Sigmoid colon (tissue), 7 donors: ENCODE data around the gene CLEC7A. TPM values are rescaled to one million over a fixed set of nuclear protein-coding genes. Genes with fewer than 3 reads are reported as not detected.

Experiments
- DNase-seq: peaks from one replicate; pipeline ENCODE4 v3.0.0-alpha.2; 2019
- H3K27ac ChIP-seq, 4 donors: fragments of 200-600 bp; sonication (generic); one replicate each; pipeline ENCODE4 v1.5.1; 2016 to 2019; ENCODE audit warnings: mild to moderate bottlenecking in 1 of 4
- H3K27me3 ChIP-seq, 3 donors: fragments of 200-600 bp; sonication (generic); one replicate each; pipeline ENCODE4 v1.5.1; 2019; ENCODE audit warnings: mild to moderate bottlenecking in 1 of 3
- H3K36me3 ChIP-seq, 4 donors: fragments of 200-600 bp; sonication (generic); one replicate each; pipeline ENCODE4 v1.5.1; 2016 to 2019
- H3K4me1 ChIP-seq, 4 donors: fragments of 200-600 bp; sonication (generic); one replicate each; pipeline ENCODE4 v1.5.1; 2017 to 2019
- H3K4me3 ChIP-seq, 4 donors: fragments of 200-600 bp; sonication (generic); one replicate each; pipeline ENCODE4 v1.5.1; 2017 to 2019; ENCODE audit warnings: mild to moderate bottlenecking in 2 of 4, moderate library complexity in 1 of 4
- H3K9me3 ChIP-seq, 4 donors: fragments of 200-600 bp in 3 of 4; sonication (generic) in 3 of 4; one replicate each; pipeline versions ENCODE4 v1.5.1 to v1.6.1; 2013 to 2019
- EP300 ChIP-seq, 4 donors: sonication (generic); formaldehyde crosslinking; IDR thresholded peaks; one replicate each; pipeline ENCODE4 v1.6.1; 2017; ENCODE audit warnings: antibody characterized with exemption in 4 of 4
- POLR2A ChIP-seq, 2 donors: fragments of 450-650 bp; IDR thresholded peaks; one replicate each; pipeline ENCODE4 v1.6.1; 2016; ENCODE audit warnings: antibody characterized with exemption in 2 of 2, mild to moderate bottlenecking in 2 of 2, moderate library complexity in 2 of 2
- POLR2AphosphoS5 ChIP-seq, 4 donors: sonication (generic); formaldehyde crosslinking; IDR thresholded peaks; one replicate each; pipeline ENCODE4 v1.6.1; 2017; ENCODE audit warnings: antibody characterized with exemption in 4 of 4
- WGBS, 2 donors: extraction: QIAGEN DNeasy Blood & Tissue Kit; methylation state at CpG; one replicate each; pipeline ENCODE4 v1.1.7; 2013; 5-methylcytosine and 5-hydroxymethylcytosine counted together
- intact Hi-C: fragments of 100-400 bp; cut with DNase I; formaldehyde crosslinking; loops from one replicate; pipeline ENCODE4 v1.15.1; 2023
- polyA plus RNA-seq, 3 donors: library from polyadenylated mRNA; stranded (reverse); fragments of 200-250 nt; gene quantifications; one replicate each; pipeline ENCODE4 v1.2.3, GENCODE V29; 2013
- total RNA-seq, 4 donors: library from RNA; depleted of rRNA; stranded (reverse); fragments of >200 nt; gene quantifications; one replicate each; pipeline ENCODE4 v1.1.0, GENCODE V29; 2016
- TF ChIP-seq, protein P1 (sequence below), 4 experiments: fragments of 450-650 bp in 3 of 4; fragments of 200-600 bp in 1 of 4; IDR thresholded peaks; one replicate each; pipeline ENCODE4 v1.5.1; 2016 to 2019; ENCODE audit warnings: antibody characterized with exemption in 4 of 4, mild to moderate bottlenecking in 3 of 4, moderate library complexity in 2 of 4
- donor health status: healthy with polysubstance abuse.
- donor health status: Bipolar disorder and iron deficiency.
- donor health status: healthy.

Gene CLEC7A
- total and polyA plus RNA-seq, 7 donors, result 1.8 to 11.1 (median 8.9) TPM

DNA sequence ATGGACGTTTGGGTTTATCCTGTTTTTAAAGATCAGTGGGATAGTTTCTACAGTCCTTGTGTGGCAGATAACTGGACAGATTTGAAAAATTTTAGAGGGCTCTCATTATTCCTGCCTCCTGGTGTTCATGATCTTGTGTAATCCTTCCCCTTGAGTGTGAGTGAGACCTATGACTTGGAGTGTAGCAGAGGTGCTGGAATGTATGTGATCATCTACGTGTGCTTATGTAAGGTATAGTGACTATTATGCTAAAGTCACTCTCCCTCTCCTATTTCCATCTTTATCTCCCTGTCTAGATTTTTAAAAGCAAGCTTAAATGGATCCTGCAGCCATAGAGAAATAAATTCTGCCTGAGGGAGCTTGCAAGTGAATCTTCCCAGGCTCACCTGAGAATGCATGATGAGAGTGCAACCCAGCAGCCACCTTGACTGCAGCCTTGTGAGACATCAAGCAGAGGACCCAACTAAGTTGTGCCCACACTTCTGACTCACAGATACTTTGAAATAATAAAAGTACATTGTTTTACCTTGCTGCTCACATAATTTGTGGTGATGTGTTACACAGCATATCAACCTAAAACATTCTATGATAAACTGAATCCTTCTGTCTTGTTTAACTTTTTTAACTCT lies 45.1 kb upstream of the CLEC7A start:
- 79 to 89% methylated on average over 2 of the region's 2 CpGs for WGBS, 2 donors
- H3K36me3 ChIP-seq, result no peaks in the 10 kb centered on the region
- no peak overlapping the region for H3K27ac ChIP-seq
- no peaks in the 10 kb centered on the region for H3K27me3 ChIP-seq
- H3K4me1 ChIP-seq, result no peaks in the 10 kb centered on the region
- intact Hi-C loops, result no loop called here
- H3K9me3 ChIP-seq, result no peaks in the 10 kb centered on the region
- H3K4me3 ChIP-seq, result no peak overlapping the region
- TF ChIP-seq POLR2AphosphoS5 (IDR thresholded peaks at IDR 0.05), result no peak
- TF ChIP-seq, protein P1, sequence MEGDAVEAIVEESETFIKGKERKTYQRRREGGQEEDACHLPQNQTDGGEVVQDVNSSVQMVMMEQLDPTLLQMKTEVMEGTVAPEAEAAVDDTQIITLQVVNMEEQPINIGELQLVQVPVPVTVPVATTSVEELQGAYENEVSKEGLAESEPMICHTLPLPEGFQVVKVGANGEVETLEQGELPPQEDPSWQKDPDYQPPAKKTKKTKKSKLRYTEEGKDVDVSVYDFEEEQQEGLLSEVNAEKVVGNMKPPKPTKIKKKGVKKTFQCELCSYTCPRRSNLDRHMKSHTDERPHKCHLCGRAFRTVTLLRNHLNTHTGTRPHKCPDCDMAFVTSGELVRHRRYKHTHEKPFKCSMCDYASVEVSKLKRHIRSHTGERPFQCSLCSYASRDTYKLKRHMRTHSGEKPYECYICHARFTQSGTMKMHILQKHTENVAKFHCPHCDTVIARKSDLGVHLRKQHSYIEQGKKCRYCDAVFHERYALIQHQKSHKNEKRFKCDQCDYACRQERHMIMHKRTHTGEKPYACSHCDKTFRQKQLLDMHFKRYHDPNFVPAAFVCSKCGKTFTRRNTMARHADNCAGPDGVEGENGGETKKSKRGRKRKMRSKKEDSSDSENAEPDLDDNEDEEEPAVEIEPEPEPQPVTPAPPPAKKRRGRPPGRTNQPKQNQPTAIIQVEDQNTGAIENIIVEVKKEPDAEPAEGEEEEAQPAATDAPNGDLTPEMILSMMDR (IDR thresholded peaks at IDR 0.05), result no peak
- DNase-seq, result no peak

DNA sequence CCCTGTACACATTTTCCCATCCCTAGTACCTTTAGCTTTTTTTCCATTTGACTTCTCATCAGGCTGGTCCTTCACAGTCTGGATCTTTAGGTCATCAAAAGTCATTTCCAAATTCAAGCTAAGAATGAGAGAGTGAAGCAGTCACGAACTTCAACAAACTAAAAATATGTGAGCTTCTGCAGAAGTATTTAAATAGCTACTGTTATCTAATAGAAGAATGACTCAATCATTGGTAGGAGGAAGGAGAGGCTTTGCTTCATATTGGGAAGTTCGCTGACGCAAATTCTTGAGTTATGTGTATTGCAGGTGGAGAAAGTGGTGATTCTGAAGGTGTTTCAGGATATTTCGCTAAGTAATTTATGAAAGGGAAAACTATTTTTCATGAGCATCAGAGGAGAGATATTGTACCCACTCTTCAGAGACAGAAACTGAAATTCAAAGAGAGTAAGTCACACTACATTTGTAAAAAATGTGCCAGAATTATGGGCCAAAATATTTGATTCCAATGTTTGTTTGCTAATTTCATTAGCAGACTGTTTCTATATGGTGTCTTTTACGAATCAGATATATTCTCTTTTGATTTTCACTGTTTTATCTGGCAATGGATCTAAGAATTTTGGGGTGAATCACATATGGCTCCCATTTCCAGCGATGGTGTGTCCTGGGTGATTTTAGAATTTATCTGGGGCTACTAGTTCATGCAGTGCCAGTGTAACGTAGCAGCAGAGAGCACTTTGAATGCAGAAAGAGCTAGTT lies 42.2 kb upstream of the CLEC7A start, which contains the start of gene OLR1:
TSS of gene OLR1 (minus strand) at position 160 of the 756 bp plus-strand sequence. CDS start at position 105, 55 bp downstream.
- intact Hi-C loops, result no loop called here
- peaks cover 0 to 11% (median 4%) of the 10 kb centered on the region in 4 donors for H3K4me1 ChIP-seq
- H3K27ac ChIP-seq, result no peak within 1 kb of the TSS
- WGBS, 2 donors, result 78 to 86% methylated on average over 7 of the region's 7 CpGs
- no peaks in the 10 kb centered on the region for H3K9me3 ChIP-seq
- H3K4me3 ChIP-seq, result no peak within 1 kb of the TSS
- no peak for DNase-seq
- no peaks in the 10 kb centered on the region for H3K36me3 ChIP-seq
- no peaks in the 10 kb centered on the region for H3K27me3 ChIP-seq
- TF ChIP-seq POLR2AphosphoS5 (IDR thresholded peaks at IDR 0.05) (no peak), POLR2A (IDR thresholded peaks at IDR 0.05) (no peak), EP300 (IDR thresholded peaks at IDR 0.05) (no peak)
- TF ChIP-seq, protein P1 (IDR thresholded peaks at IDR 0.05), result no peak

- H3K27ac ChIP-seq, result no peak overlapping the region
- H3K4me3 ChIP-seq, result no peak overlapping the region
- H3K27me3 ChIP-seq, result no peaks in the 10 kb centered on the region
- TF ChIP-seq POLR2AphosphoS5 (IDR thresholded peaks at IDR 0.05), result no peak
- 80 to 90% methylated on average over 5 of the region's 5 CpGs for WGBS, 2 donors
- intact Hi-C loops, result no loop called here
- H3K4me1 ChIP-seq, result peaks cover 0 to 11% (median 4%) of the 10 kb centered on the region in 4 donors
- no peak for DNase-seq
- H3K36me3 ChIP-seq, result no peaks in the 10 kb centered on the region
- no peaks in the 10 kb centered on the region for H3K9me3 ChIP-seq
Measured at GRCh38 chr12:10170216-10170615, 40.2 kb upstream of the CLEC7A start.

- intact Hi-C loops, result no loop called here
- no peak for DNase-seq
- Histone ChIP-seq H3K4me1 (peaks cover 0 to 11% (median 4%) of the 10 kb centered on the region in 4 donors), H3K4me3 (no peak overlapping the region), H3K27me3 (no peaks in the 10 kb centered on the region), H3K9me3 (no peaks in the 10 kb centered on the region), H3K36me3 (no peaks in the 10 kb centered on the region), H3K27ac (no peak overlapping the region)
- WGBS, 2 donors, result 64 to 72% methylated on average over 3 of the region's 3 CpGs
- TF ChIP-seq POLR2A (IDR thresholded peaks at IDR 0.05) (no peak), EP300 (IDR thresholded peaks at IDR 0.05) (no peak), POLR2AphosphoS5 (IDR thresholded peaks at IDR 0.05) (no peak)
- TF ChIP-seq, protein P1 (IDR thresholded peaks at IDR 0.05), result no peak
Measured at GRCh38 chr12:10169104-10169503, 39.1 kb upstream of the CLEC7A start.

- Histone ChIP-seq H3K4me3 (no peak overlapping the region), H3K27me3 (no peaks in the 10 kb centered on the region), H3K9me3 (no peaks in the 10 kb centered on the region), H3K27ac (no peak overlapping the region), H3K36me3 (no peaks in the 10 kb centered on the region), H3K4me1 (peaks cover 0 to 11% (median 4%) of the 10 kb centered on the region in 4 donors)
- DNase-seq, result no peak
- 65% methylated on average over 5 of the region's 5 CpGs for WGBS, 2 donors
- TF ChIP-seq POLR2AphosphoS5 (IDR thresholded peaks at IDR 0.05) (peak in 1 of 4 donors; percentile 29), EP300 (IDR thresholded peaks at IDR 0.05) (no peak)
- intact Hi-C loops, result no loop called here
Measured at GRCh38 chr12:10167599-10167998, 37.6 kb upstream of the CLEC7A start.
